HG03135 (cell line): ENCODE data around the gene PCYT1A.

ENCODE experiments used
- ATAC-seq: cut with Tn5 transposase; IDR thresholded peaks from one replicate; pipeline ENCODE4 v1.9.1; 2021; ENCODE audit warnings: mild to moderate bottlenecking, moderate library complexity; ENCODE audit not compliant: unreplicated experiment

Gene PCYT1A

DNA sequence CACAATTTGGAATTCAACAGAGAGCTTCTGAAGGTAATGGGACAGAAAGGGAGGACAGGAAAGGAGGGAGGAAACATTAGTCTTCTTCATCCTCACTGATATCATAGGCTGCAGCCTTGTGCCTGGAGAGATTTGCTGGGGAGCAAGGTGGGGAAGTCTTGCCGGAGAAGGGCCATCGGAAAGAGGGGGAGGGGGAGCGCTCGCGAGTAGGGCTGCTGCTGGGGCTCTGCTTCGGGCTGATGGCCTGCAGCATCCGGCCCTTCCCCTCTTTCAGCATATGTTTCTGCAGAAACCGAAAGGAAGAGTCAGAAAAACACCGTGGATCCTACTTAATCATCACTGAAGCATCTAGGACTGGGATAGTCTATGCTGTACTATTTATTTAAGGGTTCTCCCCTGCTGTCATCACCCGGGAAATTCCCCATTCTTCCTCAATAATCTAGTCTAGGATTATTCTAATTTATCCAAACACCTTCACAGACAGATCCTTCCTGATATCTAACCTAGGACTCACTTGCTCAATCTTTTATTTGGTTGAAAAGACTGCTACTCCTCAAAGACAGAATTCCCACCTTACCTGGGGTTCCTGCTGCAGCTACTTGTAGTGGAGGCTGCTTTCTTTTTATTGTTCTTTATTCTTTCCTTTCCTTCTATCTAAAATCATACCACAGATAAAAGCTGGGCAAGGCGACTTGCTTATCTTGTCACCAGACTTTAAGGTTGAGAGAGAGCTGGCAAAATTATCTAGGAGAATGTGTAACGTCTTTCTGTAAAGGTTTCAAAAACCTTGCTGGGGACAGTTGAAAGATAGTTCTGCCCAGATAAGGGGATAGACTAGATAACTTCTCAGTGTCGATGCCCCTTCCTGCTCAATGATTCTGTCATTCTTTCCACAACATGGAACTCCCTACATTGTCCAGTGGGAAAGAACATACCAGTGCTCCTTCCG is 48.6 kb downstream of the PCYT1A start:
- ATAC-seq, result no peak

DNA sequence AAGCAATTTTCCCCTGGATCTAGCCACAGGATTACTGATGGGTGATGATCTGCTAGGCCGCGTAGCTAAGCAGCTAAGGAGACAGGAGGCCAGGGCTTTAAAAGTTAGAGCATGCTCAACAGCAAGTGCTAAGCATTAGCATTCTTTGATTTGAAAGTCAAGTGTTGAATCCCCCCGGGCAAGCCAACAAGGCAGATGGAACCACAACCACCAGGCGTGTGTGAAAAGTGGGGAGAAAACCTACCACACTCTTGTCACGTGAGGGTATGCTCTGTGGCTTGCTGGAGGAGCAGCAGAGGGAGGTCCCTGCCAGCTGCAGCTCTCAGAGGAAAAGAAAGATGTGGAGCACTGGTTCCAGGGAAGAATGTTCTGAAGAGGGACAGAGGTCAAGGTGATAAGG is 50.3 kb downstream of the PCYT1A start:
- ATAC-seq, result no peak

DNA sequence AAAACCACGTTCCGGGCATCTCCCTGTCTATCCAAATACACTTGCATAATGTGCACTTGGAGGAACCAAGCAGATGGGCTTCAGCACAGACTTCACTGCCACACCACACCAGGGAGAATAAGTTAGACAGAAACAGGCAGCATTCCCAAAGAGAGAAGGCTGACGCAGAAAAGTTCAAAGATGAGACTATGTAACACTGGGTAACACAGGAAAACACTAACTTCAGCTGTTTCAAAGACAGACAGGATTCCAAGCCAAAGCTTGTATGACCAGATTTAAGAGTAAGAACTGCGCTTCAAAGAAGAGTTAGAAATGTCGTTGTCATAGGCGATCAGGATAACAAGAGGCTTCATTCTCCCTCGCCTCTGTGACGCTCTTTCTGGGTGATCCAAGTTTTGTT is 51.3 kb downstream of the PCYT1A start:
- no peak for ATAC-seq

DNA sequence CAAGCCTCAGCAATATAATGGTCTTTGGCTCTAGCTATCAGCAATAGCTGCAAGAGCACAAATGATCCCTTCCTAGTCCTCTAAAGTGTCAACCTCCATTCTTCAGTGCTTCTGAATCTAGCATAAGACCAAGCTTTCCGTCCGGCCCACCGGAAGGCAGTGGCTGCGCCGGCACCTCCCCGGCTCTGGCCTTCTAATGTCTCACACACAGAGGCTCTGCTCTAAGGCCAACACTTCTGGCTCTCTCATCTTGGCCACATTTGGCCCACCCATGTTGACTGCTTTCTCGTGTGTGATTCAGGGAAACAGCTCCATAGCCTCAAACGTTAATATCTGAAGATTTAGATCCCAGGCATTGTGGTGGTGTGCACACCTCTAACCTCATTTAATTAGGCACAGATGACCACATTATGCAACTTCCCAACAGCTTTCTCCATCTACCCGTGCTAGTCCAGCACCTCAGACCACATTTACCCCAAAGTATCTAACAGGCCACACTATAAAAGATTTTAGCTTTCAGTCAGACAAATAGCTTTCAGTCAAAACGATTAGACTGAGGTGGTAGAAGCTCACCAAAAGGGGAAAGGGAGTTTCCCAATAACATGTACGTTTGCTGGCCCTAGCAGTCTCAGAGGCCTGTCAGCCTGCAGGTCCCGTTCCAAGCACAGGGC is 51.9 kb downstream of the PCYT1A start:
- ATAC-seq, result no peak

DNA sequence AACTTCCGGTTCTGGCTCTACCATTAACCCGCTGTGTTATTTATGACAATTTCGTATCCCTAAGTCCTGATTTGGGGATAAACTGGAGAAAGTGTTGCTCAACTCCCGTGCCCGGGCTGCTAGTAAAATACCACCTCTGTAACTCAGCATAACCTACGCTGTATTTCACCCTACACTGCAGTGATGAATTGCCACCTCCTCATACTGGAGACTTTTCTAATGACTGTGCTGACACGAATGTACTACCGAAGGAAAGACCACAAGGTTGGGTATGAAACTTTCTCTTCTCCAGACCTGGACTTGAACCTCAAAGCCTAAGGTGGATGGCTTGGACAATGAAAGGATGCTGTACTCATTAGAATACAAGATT is 54.7 kb downstream of the PCYT1A start:
- ATAC-seq, result no peak

DNA sequence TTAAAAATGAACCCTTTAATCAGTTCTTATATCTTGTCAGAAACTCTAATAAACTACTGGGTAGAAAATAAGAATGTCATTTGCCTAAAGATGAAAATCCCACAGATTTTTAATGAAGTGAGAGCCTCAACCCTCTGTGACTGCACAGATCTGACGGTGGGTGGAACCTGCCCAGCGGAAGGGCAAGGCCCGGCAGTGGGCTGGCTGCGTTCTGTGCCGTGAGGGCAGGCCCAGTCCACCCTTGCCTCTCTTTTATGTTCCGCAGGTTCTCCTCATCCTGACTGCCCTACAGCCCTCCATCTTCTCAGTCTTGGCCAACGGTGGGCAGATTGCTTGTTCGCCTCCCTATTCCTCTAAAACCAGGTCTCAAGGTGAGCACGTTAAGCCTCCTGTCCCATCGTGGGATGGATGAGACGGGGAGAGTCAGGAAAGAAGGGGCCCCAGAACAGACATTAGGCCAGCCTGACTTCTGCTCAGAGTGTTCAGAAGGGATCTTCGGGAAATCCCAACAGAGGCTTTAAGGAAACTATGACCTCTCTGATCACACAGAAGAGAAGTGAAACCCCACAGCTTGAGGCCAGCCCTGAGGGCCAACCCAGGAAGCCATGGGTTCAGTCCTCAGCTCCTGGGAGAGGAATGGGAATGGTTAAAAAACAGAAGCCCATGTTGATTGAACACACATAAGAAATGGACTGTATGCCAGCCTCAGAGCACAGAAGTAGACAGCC is 55.2 kb downstream of the PCYT1A start:
- no peak for ATAC-seq

DNA sequence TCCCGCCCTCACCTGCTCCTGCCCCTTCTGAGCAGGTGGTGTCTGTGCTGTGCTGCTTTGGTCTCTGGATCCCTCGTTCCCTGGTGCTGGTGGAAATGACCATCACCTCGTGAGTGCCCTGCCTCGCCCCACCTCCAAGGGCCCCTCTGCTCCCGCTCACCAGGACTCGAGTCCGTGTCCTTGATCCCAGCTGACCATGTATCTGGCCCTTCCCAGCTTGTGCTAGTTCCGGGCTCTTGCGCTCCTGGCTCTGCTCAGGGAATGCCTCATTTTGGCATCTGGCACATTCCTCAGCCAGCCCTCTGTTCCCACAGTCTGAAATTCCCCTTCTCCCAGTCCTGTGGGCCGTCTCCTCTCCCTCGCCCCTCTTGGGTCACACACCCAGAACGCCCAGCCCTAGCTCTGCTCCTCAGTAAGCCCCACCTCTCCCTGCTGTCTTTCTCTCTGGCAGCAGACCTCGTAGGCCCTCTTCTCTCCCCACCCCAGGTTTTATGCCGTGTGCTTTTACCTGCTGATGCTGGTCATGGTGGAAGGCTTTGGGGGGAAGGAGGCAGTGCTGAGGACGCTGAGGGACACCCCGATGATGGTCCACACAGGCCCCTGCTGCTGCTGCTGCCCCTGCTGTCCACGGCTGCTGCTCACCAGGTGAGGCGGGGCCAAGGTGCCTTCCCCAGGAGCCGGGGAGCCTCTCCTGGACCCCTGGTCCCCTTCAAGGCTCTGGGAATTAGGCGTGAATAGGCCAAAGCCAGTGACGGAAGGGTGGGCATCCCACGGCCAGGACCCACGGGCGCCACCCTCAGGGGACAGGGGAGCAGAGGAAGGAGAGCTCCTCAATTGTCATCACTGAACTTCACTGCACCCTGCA is 59.7 kb downstream of the PCYT1A start:
- no peak for ATAC-seq

DNA sequence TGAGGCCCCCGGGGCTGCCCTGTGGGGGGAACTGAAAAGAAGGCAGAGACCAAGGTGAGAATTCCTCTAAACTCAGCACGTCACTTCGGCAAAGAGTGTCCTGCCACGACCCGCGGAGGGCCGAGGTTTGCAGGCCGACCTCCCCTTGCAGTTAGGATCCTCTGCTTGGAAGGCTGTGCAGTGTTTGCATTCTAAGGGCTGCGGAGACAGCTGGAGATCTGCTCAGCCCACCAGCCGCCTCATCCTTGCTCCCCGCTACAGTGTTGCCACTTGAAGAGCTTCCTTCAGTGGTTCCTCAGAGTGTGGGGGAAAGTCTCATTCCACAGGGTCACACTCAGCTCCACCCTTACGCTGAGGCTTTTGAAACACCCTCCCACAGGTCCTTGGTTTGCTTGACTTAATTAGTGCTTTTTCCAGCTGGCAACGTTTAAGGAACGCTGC is 60.4 kb downstream of the PCYT1A start:
- ATAC-seq, result no peak

DNA sequence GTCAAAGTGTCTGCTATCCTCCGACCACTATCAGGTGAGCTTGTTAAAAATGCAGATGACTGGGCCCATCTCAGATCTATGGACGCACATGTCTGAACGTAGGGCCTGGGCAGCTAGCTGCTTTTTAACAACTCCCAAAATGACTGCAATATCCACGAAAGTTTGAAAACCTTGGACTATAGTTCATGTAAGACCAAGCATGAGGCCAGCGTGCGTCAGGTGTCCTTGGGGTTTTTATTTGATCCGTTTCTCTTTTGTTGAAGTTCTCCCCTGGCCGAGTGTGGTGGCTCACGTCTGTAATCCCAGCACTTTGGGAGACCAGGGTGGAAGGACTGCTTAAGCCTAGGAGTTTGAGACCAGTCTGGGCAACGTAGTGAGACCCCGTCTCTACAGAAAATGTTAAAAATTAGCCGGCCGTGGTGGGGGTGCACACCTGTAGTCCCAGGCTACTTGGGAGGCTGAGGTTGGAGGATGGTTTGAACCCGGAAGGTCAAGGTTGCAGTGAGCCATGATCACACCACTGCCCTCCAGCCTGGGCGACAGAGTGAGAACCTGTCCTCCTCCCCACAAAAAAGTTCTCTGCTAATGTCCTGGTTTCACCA is 61.7 kb downstream of the PCYT1A start:
- no peak for ATAC-seq

DNA sequence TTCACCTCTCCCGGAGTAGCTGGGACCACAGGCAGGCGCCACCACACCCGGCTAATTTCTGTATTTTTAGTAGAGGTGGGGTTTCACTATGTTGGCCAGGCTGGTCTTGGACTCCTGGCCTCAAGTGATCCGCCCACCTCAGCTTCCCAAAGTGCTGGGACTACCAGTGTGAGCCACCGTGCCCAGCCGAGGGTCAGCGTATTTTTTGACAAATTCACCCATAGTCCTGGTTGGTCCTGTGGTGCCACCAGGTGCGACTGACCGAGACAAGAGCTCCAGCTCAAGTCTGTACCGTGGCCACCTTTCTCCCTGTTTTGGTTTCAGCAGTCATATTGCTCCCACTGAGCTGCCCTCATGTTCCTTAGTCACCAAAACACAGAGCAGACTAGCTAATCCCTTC is 62.4 kb downstream of the PCYT1A start:
- ATAC-seq, result no peak

DNA sequence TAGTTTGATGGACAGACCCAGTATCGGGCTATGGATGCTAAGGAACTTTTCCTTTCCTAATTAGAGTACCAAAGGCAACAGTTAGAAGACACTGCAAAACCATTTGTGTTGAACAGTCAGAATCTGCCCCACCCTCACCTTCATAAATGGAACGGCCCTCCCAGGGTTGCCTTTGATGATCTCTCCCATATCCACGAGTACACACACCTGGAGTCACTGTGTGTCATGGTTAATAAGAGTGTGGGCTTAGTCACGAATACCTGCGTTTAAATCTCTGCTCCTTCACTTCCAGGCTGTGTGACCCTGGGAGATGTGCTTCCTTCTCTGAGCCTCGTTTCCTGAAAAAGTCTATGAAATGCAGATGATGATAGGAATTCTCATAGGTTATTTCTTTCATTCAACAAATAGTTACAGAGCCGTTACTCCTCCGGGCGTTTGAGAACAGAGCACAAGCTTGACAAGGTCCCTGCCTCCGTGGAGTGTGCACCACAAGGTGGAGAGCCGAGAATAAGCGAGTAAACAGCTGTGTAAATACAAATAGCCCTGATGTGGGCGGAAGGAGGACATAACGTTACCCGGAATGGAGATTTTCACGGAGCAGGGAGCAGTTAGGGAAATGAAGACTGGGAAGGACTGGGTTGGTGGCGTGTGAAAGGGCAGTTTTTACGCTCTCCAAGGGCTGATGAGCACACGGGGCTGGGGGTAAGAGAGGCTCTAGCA is 64.5 kb downstream of the PCYT1A start:
- ATAC-seq, result no peak

DNA sequence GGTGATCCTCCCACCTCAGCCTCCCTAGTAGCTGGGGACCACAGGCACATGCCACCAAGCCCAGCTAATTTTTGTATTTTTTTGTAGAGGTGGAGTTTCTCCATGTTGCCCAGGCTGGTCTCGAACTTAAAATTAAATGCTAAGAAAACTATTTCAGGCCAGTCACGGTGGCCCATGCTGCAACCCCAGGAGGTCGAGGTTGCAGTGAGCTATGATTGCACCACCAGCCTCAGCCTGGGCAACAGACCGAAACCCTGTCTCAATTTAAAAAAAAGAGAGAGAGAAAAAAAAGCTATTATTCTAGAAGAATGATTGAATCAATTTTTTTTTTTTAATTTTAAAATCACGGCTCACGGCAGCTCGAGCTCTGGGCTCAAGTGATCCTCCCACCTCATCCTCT is 66.5 kb downstream of the PCYT1A start:
- ATAC-seq, result no peak

DNA sequence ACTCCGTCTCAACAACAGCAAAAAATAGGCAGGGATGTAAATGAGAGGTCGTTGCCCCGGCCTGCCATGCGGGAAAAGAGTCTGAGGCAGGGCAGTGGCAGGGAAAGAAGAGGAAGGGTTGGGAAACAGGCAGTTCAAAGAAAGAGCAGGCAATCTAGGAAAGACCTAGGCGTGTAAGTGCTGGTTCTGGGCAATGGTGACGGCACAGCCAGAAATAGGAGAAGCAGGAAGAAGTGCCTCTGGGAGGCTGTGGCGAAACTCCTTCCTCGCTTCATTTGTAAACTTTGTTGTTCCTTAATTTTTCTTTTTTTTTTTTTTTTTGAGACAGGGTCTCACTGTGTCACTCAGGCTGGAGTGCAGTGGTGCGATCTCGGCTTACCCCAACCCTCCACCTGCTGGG is 66.9 kb downstream of the PCYT1A start:
- no peak for ATAC-seq

DNA sequence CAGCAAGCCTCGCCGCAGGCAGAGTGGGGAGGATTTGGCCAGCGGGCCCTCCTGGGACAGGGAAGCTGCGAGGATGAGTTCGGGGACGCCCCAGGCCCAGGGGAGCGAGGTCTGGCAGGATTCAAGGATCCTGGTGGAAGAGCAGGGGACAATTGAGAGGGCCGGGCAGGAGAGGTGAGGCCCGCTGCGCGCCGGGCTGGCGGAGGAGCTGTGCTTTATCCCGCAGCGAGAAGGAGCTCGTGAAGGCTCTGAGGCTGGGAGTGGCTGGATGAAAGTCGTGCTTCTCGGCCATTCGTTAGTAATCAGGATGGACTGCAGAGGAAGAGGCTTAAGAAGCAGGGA is 67.6 kb downstream of the PCYT1A start:
- no peak for ATAC-seq

DNA sequence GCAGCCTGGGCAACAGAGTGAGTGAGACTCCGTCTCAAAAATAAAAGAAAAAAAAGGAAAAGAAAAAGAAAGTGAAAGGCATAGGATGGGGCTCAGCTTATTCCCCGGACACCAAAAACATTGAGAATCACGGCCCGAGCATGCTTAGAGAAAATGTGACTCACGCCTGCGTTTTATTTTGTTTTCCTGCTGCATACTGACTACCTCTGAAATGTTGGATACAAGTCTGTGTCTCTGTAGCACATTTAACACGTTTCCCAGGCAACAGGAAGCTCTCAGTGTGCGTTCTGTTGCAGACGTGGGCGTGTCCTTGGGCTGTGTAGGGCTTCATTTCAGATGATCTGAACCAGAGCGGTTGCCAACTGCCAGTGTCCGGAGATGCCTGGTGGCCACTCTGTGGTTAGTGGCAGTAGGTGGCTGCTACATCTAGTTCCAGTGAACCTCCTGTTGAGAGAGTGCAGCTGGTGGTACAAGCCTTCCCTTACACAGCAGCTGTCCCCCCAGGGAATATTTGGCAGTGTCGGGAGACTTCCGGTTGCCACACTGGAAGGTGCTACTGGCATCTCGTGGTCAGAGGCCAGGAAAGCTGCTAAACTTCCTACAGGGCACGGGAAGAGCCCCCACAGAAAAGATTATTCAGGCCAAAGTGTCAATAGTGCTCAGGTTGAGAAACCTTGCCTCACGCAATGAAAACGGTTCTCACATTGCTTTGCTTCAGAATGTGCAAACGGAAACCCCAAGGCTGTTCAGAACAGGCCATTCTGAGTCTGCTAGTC is 68.1 kb downstream of the PCYT1A start:
- ATAC-seq, result peak; percentile 66

DNA sequence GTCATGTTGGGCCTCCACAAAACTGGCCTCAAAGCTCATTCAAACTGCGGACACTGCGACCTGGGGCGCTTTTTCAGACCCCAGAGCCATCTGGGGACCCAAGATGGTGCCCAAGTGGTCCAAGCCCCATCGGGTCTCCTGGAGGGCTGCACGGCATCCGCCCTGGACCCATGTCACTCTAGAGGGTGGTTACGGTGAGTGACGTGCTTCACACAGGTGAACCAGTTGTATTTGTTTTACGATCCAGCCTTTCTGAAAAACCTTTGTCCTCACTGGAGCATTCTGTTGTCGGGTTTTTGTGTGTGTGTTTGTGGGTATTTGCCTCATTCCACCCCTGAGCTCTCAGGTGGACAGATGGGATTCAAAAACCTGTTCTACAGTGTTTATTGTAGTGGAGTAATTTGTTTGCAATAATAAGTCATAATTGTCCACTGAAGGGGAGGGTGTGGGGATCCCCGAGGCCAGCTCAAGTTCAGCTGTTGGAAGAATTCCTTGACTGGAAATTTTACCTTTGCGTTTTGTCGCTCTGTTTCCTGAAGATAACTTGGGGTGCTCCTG is 69.3 kb downstream of the PCYT1A start:
- ATAC-seq, result no peak

DNA sequence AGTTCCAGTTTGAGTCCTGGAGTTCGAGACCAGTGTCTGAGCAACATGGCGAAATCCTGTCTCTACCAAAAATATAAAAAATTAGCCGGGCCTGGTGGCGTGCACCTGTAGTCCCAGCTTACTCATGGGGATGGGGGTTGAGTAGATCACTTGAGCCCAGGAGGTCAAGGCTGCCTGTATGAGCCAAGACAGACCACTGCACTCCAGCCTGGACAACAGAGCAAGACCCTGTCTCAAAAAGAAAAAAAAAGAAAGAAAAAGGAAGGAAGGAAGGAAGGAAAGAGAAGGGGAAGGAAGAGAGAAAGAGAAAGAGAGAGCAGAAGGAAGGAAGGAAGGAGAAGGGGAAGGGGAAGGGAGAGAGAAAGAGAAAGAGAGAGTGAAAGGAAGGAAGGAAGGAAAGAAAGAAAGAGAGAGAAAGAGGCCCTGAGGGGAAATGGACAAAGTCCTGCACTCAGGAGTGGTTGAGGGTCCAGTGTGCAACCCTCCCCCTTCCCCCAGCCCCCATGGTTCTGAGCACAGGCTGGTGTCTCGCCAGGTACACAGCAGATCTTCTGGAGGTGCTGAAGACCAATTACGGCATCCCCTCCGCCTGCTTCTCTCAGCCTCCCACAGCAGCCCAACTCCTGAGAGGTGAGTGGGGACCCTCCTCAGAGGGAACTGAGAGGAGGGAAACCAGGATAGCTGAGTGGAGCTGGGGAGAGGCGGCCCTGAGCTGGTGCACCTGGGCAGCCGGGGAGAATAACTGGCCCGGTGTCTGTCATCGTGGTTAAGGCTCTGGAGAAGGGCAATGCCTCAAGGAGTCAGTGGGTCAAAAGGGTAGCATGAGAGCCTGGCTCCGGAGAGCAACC is 70.0 kb downstream of the PCYT1A start:
- no peak for ATAC-seq

DNA sequence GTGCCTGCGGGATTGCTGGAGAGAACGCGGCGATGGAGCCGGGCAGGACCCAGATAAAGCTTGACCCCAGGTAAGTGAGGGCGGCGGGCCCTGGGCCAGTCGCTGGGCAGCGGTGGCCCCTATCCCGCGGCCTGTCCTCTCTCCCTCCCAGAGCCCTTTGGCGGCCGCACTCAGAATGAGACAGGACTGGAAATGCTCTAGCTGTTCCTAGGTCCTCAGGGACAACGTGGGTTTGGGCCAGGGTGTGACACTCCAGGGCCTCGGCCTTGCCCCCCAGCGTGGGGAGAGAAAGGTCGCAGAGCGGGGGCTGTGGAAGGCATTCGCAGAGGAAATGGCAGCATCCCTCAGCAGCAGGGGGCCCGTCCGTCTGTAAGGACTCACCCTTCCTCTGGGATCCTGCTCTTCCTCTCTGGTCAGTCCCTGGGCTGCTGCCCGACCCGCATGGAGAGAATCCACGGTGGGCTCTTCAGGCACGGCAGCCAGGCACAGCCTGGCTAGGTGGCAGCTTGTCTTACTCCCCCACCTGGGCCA is 70.8 kb downstream of the PCYT1A start:
- ATAC-seq, result no peak
